ENCODE results near the gene ARSJ. TPM values are rescaled to one million over a fixed set of nuclear protein-coding genes. Genes with fewer than 3 reads are reported as not detected.

ARSJ gene
- total RNA-seq (2022) (36.2 and 50.7 TPM in 2 replicates), Bru-seq, nascent RNA (percentile 88 among the genes with signal in this experiment), BruChase-seq, experiment 1, labeled RNA remaining after a 6-hour chase (percentile 70 among the genes with signal in this experiment), BruChase-seq, experiment 2, labeled RNA remaining after a 2-hour chase (percentile 74 among the genes with signal in this experiment)
- long read RNA-seq, partial matches to known transcripts: 1 of 102 reads
- long read RNA-seq, other reads (novel, unspliced or antisense): 101 of 102 reads

DNA sequence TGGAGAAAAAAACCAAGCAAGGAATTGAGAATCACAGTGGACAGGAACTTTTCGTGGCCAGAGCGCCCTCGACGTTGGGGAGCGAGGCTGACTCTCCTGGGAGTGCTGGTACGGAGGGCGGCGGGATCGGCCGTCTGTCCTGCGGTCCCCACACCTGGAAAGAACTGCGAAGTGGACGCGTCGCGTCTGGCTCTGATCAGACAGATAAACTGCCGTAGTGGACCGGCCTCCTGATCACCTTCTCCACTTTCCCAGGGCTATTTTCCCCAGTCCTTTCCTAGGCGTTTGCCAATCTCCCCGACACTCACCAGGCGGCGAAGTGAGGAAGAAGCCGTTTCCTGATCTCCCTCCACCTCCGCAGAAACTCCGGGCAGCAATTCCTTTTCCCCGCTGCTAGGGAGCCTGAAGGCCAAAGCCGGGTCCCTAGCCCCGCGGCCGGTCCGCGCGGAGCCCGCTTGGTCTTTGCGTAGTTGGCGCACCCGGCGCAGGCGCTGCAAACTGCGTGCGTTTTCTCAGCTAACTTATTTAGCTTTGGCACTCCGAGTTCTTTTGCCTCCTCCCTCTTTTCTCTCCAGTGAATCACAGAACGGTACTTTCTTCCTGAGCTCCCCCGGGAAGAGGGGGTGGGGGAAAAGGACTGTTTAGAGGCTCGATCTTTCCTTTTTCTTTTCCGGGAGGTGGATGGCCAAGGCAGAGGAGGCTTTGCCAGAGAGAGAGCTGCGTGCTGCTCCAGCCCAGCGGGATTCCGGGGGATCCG is at the start of gene ARSJ:
Gene ARSJ (minus strand): TSS at position 500 of the 757 bp plus-strand sequence. CDS start 813 bp downstream, outside the sequence.
- H3K36me3 Mint-ChIP-seq (ENCODE audit: insufficient read depth, unreplicated experiment): peaks cover 7% of the 10 kb centered on the region
- POLR2A ChIA-PET: interaction anchor here (0.6 to 6.1 kb wide), 32 partner anchors 8 to 533 kb away, joined by 3 to 125 read pairs (median 6); no protein-coding TSS in a partner anchor
- peak within 1 kb of the TSS; percentile 95 for H3K27ac Mint-ChIP-seq (ENCODE audit: low read depth, unreplicated experiment)

DNA sequence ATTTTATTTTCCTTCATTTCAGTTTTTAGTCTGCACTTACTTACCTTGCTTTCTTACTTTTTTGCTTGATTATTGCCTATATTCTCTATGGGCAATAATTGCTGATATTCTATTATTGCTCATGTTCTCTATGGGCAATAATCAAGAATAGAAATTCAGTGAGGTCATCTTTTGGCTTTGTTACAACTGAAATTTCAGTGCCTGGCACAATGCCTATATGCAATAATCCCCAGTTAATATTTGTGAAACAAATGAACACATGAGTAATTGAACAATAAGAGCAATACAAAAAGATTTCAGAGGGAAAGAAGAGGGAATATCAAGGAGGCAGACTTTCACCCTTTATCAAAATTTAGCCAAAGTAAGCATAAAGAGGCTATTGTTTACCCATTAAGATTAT is 48.6 kb upstream of the ARSJ start:
- Mint-ChIP-seq H3K27ac (ENCODE audit: low read depth, unreplicated experiment) (no peak overlapping the region), H3K4me3 (ENCODE audit: unreplicated experiment) (no peak overlapping the region), H3K27me3 (ENCODE audit: insufficient read depth, unreplicated experiment) (no peaks in the 10 kb centered on the region), H3K36me3 (ENCODE audit: insufficient read depth, unreplicated experiment) (no peaks in the 10 kb centered on the region), H3K9me3 (ENCODE audit: unreplicated experiment) (no peaks in the 10 kb centered on the region), H3K4me1 (ENCODE audit: insufficient read depth, unreplicated experiment) (no peaks in the 10 kb centered on the region)
- BruUV-seq (replicated peaks): no TSS peak
- TF ChIP-seq, protein P1, sequence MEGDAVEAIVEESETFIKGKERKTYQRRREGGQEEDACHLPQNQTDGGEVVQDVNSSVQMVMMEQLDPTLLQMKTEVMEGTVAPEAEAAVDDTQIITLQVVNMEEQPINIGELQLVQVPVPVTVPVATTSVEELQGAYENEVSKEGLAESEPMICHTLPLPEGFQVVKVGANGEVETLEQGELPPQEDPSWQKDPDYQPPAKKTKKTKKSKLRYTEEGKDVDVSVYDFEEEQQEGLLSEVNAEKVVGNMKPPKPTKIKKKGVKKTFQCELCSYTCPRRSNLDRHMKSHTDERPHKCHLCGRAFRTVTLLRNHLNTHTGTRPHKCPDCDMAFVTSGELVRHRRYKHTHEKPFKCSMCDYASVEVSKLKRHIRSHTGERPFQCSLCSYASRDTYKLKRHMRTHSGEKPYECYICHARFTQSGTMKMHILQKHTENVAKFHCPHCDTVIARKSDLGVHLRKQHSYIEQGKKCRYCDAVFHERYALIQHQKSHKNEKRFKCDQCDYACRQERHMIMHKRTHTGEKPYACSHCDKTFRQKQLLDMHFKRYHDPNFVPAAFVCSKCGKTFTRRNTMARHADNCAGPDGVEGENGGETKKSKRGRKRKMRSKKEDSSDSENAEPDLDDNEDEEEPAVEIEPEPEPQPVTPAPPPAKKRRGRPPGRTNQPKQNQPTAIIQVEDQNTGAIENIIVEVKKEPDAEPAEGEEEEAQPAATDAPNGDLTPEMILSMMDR (IDR thresholded peaks at IDR 0.05; ENCODE audit: unreplicated experiment): no peak
- peak; percentile 57 for DNase-seq (ENCODE audit: unreplicated experiment)
- intact Hi-C loops (cut with micrococcal nuclease): no loop called here
- POLR2A ChIA-PET: no interaction called here
- CTCF ChIA-PET: no interaction called here

More for the DNA sequence above, at the start of gene ARSJ:
- no peaks in the 10 kb centered on the region for H3K9me3 Mint-ChIP-seq (ENCODE audit: unreplicated experiment)
- peaks cover 19% of the 10 kb centered on the region for H3K4me1 Mint-ChIP-seq (ENCODE audit: insufficient read depth, unreplicated experiment)
- intact Hi-C loops (cut with micrococcal nuclease): loop anchor here (1.0 to 5.0 kb wide), 8 partner anchors 18 to 587 kb away; no protein-coding TSS in a partner anchor
- CTCF ChIA-PET: interaction anchor here (0.6 to 2.3 kb wide), 10 partner anchors 9 to 1230 kb away, joined by 3 to 18 read pairs (median 4); no protein-coding TSS in a partner anchor
- no peaks in the 10 kb centered on the region for H3K27me3 Mint-ChIP-seq (ENCODE audit: insufficient read depth, unreplicated experiment)
- peak within 1 kb of the TSS; percentile 94 for H3K4me3 Mint-ChIP-seq (ENCODE audit: unreplicated experiment)
- BruUV-seq (replicated peaks): no TSS peak
- TF ChIP-seq, protein P1 (IDR thresholded peaks at IDR 0.05; ENCODE audit: unreplicated experiment): peak; percentile 34
- peak; percentile 87 for DNase-seq (ENCODE audit: unreplicated experiment)

DNA sequence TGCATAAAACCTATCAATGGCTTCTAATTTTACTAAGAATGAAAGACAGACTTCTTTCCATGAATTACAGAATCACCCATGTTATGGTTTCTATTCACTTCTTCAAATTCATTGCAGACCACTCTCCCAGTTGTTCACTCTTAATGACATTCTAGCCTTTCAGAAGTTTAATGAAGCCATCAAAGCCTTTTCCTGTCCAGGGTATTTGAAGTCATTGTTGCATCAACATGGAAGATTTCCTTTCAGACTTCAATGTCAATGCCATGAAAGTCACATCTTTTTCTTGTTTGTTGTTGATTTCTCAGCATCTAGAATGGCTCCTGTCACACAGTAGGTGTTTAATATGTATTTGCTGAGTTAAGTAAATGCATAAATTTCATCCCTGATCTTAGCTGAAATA is 48.1 kb upstream of the ARSJ start:
- H3K4me1 Mint-ChIP-seq (ENCODE audit: insufficient read depth, unreplicated experiment): no peaks in the 10 kb centered on the region
- no peaks in the 10 kb centered on the region for H3K9me3 Mint-ChIP-seq (ENCODE audit: unreplicated experiment)
- intact Hi-C loops (cut with micrococcal nuclease): no loop called here
- POLR2A ChIA-PET: no interaction called here
- H3K4me3 Mint-ChIP-seq (ENCODE audit: unreplicated experiment): no peak overlapping the region
- DNase-seq (ENCODE audit: unreplicated experiment): no peak
- CTCF ChIA-PET: interaction anchor here (0.6 kb wide), 1 partner anchor 670 kb away, joined by 3 read pairs; no protein-coding TSS in a partner anchor
- no peaks in the 10 kb centered on the region for H3K27me3 Mint-ChIP-seq (ENCODE audit: insufficient read depth, unreplicated experiment)
- TF ChIP-seq, protein P1 (IDR thresholded peaks at IDR 0.05; ENCODE audit: unreplicated experiment): no peak
- H3K36me3 Mint-ChIP-seq (ENCODE audit: insufficient read depth, unreplicated experiment): no peaks in the 10 kb centered on the region
- no peak overlapping the region for H3K27ac Mint-ChIP-seq (ENCODE audit: low read depth, unreplicated experiment)
- no TSS peak for BruUV-seq (replicated peaks)

DNA sequence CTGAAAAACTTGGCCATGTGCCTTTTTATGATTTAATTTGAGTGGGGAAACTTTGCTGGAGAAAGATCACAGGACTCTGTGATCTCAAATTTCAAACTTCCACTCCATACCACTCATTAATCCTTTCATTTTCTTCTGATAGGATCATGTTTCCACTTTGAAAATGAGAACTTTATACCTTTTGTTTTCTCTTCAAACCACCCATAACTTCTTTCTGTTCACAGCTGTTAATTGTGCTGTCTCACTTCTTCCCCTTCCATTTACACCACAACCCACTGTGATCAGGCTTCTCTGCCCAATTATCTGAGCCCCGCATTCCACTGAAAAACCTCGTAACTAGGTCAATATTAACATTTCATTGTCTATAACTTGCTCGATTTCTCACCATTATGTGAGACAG is 47.0 kb upstream of the ARSJ start:
- ChIA-PET POLR2A (interaction anchor here (0.6 kb wide), 1 partner anchor 467 kb away, joined by 3 read pairs; no protein-coding TSS in a partner anchor), CTCF (interaction anchor here (0.6 kb wide), 1 partner anchor 933 kb away, joined by 3 read pairs; no protein-coding TSS in a partner anchor)
- Mint-ChIP-seq H3K27me3 (ENCODE audit: insufficient read depth, unreplicated experiment) (no peaks in the 10 kb centered on the region), H3K9me3 (ENCODE audit: unreplicated experiment) (no peaks in the 10 kb centered on the region), H3K4me3 (ENCODE audit: unreplicated experiment) (no peak overlapping the region), H3K4me1 (ENCODE audit: insufficient read depth, unreplicated experiment) (no peaks in the 10 kb centered on the region), H3K27ac (ENCODE audit: low read depth, unreplicated experiment) (no peak overlapping the region), H3K36me3 (ENCODE audit: insufficient read depth, unreplicated experiment) (no peaks in the 10 kb centered on the region)
- no TSS peak for BruUV-seq (replicated peaks)
- intact Hi-C loops (cut with micrococcal nuclease): no loop called here
- no peak for DNase-seq (ENCODE audit: unreplicated experiment)
- TF ChIP-seq, protein P1 (IDR thresholded peaks at IDR 0.05; ENCODE audit: unreplicated experiment): no peak
